OCI-LY1 (cell line): ENCODE data around the gene RGS9.
"Not testable (repeated sequence)": the region's sequence is repeated elsewhere in the genome, so short reads cannot be mapped to it uniquely, and the experiment has no call there.

Experiments used
- EZH2 ChIP-seq: fragments of 200-600 bp; sonication (generic), shearing (Covaris generic); IDR thresholded peaks from 2 replicates; pipeline ENCODE4 v1.8.0; 2017; ENCODE audit warnings: borderline replicate concordance, mixed run types, mild to moderate bottlenecking, antibody characterized with exemption, low read length, moderate library complexity, mixed read lengths
- TF ChIP-seq, protein P1 (sequence below): fragments of 200-600 bp; sonication (generic), shearing (Covaris generic); IDR thresholded peaks from 2 replicates; pipeline ENCODE4 v1.5.1; 2017; ENCODE audit warnings: mild to moderate bottlenecking, antibody characterized with exemption, low read length, moderate library complexity, mixed read lengths

DNA sequence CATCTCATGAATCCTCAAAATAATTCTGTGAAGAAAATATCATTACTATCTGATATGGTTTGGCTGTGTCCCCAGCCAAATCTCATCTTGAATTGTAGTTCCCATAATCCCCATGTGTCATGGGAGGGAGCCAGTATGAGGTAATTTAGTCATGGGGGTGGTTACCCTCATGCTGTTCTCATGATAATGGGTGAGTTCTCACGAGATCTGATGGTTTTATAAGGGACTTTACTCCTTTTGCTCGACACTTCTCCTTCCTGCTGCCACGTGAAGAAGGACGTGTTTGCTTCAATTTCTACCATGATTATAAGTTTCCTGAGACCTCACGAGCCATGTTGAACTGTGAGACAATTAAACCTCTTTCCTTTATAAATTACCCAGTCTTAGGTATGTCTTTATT is 20.7 kb upstream of the RGS9 start:
- TF ChIP-seq, protein P1, sequence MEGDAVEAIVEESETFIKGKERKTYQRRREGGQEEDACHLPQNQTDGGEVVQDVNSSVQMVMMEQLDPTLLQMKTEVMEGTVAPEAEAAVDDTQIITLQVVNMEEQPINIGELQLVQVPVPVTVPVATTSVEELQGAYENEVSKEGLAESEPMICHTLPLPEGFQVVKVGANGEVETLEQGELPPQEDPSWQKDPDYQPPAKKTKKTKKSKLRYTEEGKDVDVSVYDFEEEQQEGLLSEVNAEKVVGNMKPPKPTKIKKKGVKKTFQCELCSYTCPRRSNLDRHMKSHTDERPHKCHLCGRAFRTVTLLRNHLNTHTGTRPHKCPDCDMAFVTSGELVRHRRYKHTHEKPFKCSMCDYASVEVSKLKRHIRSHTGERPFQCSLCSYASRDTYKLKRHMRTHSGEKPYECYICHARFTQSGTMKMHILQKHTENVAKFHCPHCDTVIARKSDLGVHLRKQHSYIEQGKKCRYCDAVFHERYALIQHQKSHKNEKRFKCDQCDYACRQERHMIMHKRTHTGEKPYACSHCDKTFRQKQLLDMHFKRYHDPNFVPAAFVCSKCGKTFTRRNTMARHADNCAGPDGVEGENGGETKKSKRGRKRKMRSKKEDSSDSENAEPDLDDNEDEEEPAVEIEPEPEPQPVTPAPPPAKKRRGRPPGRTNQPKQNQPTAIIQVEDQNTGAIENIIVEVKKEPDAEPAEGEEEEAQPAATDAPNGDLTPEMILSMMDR: not testable (repeated sequence)
- not testable (repeated sequence) for TF ChIP-seq EZH2
